ENCODE data around the gene TNFRSF19.

Gene TNFRSF19

GRCh38 chr13:23707674-23708073 is 137.5 kb downstream of the TNFRSF19 start:
- no peak overlapping the region for H3K27ac ChIP-seq (replicated peaks)
- no peak for TF ChIP-seq POLR2AphosphoS5 (IDR thresholded peaks at IDR 0.05; ENCODE audit: low read depth)
- TF ChIP-seq REST (IDR thresholded peaks at IDR 0.05; ENCODE audit: insufficient replicate concordance, low read depth), result no peak
- TF ChIP-seq SPI1 (IDR thresholded peaks at IDR 0.05; ENCODE audit: borderline replicate concordance, low read depth), result no peak
- no peak for TF ChIP-seq GABPA (IDR thresholded peaks at IDR 0.05; ENCODE audit: low read depth)
- no peak for TF ChIP-seq CTCF (IDR thresholded peaks at IDR 0.05; ENCODE audit: insufficient read depth, low read length)
- no peak overlapping the region for H3K4me3 ChIP-seq (replicated peaks; ENCODE audit: insufficient read depth, low read length)
- H3K27me3 ChIP-seq (ENCODE audit: insufficient read depth, poor library complexity, severe bottlenecking), result no peaks in the 10 kb centered on the region
- no peak for DNase-seq (ENCODE audit: low read depth in 1 of 2, low spot score in 1 of 2)

- DNase-seq (ENCODE audit: low read depth in 1 of 2, low spot score in 1 of 2), result no peak
- Histone ChIP-seq H3K27me3 (ENCODE audit: insufficient read depth, poor library complexity, severe bottlenecking) (no peaks in the 10 kb centered on the region), H3K27ac (replicated peaks) (no peak overlapping the region), H3K4me3 (replicated peaks; ENCODE audit: insufficient read depth, low read length) (no peak overlapping the region)
- TF ChIP-seq REST (IDR thresholded peaks at IDR 0.05; ENCODE audit: insufficient replicate concordance, low read depth) (no peak), SPI1 (IDR thresholded peaks at IDR 0.05; ENCODE audit: borderline replicate concordance, low read depth) (no peak), CTCF (IDR thresholded peaks at IDR 0.05; ENCODE audit: insufficient read depth, low read length) (no peak), GABPA (IDR thresholded peaks at IDR 0.05; ENCODE audit: low read depth) (no peak), POLR2AphosphoS5 (IDR thresholded peaks at IDR 0.05; ENCODE audit: low read depth) (no peak)
Measured at GRCh38 chr13:23709536-23709935, 139.3 kb downstream of the TNFRSF19 start.

- Histone ChIP-seq H3K4me3 (replicated peaks; ENCODE audit: insufficient read depth, low read length) (no peak overlapping the region), H3K27ac (replicated peaks) (no peak overlapping the region), H3K27me3 (ENCODE audit: insufficient read depth, poor library complexity, severe bottlenecking) (no peaks in the 10 kb centered on the region)
- TF ChIP-seq REST (IDR thresholded peaks at IDR 0.05; ENCODE audit: insufficient replicate concordance, low read depth), result no peak
- TF ChIP-seq SPI1 (IDR thresholded peaks at IDR 0.05; ENCODE audit: borderline replicate concordance, low read depth), result no peak
- TF ChIP-seq CTCF (IDR thresholded peaks at IDR 0.05; ENCODE audit: insufficient read depth, low read length), result no peak
- no peak for TF ChIP-seq GABPA (IDR thresholded peaks at IDR 0.05; ENCODE audit: low read depth)
- TF ChIP-seq POLR2AphosphoS5 (IDR thresholded peaks at IDR 0.05; ENCODE audit: low read depth), result no peak
- DNase-seq (ENCODE audit: low read depth in 1 of 2, low spot score in 1 of 2), result no peak
Measured at GRCh38 chr13:23710366-23710765, 140.2 kb downstream of the TNFRSF19 start.
